GM12892 (cell line): Measurements from ENCODE around the gene ZNF521.

ENCODE experiments used
- DNase-seq: peaks from one replicate; pipeline ENCODE4 v3.0.0; 2011; ENCODE audit not compliant: insufficient read length
- FAIRE-seq: peaks from 2 replicates; lab custom pipeline; 2011; peaks lifted over from hg19 to GRCh38; lab: Jason Lieb, UNC
- POLR2A ChIP-seq: IDR thresholded peaks from 2 replicates; pipeline ENCODE4 v1.6.1; 2011; ENCODE audit warnings: low read depth, low read length, control low read depth
- POLR2AphosphoS5 ChIP-seq: IDR thresholded peaks from 2 replicates; pipeline ENCODE4 v1.6.1; 2011; ENCODE audit warnings: low read depth, low read length, control low read depth
- TAF1 ChIP-seq: IDR thresholded peaks from 2 replicates; pipeline ENCODE4 v1.6.1; 2011; ENCODE audit warnings: low read depth, mild to moderate bottlenecking, control low read depth, low read length, borderline replicate concordance

Gene ZNF521

DNA sequence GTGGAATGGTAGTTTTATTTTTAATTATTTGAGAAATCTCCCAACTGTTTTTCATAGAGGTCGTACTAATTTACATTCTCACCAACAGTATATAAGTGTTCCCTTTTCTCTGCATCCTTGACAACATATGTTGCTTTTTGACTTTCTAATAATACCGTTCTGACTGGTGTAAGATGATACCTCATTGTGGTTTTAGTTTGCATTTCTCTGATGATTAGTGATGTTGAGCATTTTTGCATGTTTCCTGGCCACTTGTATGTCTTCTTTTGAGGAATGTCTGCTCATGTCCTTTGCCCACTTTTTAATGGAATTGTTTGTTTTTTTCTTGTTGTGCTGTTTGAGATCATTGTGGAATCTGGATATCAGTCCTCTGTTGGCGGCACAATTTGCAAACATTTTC, 242.5 kb downstream of the ZNF521 start:
- TF ChIP-seq POLR2A (no peak), POLR2AphosphoS5 (no peak), TAF1 (no peak)
- FAIRE-seq (no peak), DNase-seq (no peak)

DNA sequence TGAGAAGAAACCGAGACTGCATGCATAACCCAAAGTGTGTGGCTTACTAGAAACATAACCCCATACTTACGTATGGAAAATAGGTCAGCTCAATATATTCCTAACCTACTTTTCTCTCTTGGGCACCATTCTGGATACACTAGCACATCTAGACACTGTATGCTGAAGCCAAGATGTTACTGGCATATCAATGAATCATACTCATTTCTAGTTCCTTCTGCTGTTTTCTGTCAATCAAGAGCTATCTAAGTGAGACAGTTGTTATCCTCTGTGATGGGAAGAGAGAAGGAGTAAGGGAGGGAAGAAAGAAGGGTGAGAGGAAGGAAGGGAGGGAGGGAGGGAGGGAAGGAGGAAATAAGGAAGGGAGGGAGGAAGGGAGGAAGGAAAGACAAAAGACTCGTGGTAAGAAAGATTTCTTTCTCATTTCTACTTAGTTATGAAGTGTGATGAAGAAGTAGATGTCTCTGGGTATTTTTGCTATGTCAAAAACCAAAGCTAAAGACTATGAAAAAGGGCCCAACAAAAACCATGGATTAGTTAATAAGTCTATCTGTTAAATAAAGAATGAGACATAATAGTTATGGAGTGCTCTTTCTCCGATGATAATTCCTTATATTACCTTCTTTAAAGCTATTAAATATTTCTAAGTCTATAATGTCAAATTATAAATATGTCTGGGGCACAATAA, 248.4 kb downstream of the ZNF521 start:
- no peak for TF ChIP-seq POLR2A
- no peak for TF ChIP-seq POLR2AphosphoS5
- TF ChIP-seq TAF1: no peak
- DNase-seq: no peak
- FAIRE-seq: no peak

- no peak for DNase-seq
- TF ChIP-seq POLR2A (no peak), TAF1 (no peak), POLR2AphosphoS5 (no peak)
- no peak for FAIRE-seq
Measured at GRCh38 chr18:25102662-25103061, 249.3 kb downstream of the ZNF521 start.

- TF ChIP-seq TAF1: no peak
- TF ChIP-seq POLR2AphosphoS5: no peak
- no peak for TF ChIP-seq POLR2A
- DNase-seq: no peak
- no peak for FAIRE-seq
Measured at GRCh38 chr18:25100418-25100817, 251.5 kb downstream of the ZNF521 start.

- DNase-seq (no peak), FAIRE-seq (no peak)
- no peak for TF ChIP-seq TAF1
- TF ChIP-seq POLR2AphosphoS5: no peak
- no peak for TF ChIP-seq POLR2A
Measured at GRCh38 chr18:25099895-25100294, 252.1 kb downstream of the ZNF521 start.

DNA sequence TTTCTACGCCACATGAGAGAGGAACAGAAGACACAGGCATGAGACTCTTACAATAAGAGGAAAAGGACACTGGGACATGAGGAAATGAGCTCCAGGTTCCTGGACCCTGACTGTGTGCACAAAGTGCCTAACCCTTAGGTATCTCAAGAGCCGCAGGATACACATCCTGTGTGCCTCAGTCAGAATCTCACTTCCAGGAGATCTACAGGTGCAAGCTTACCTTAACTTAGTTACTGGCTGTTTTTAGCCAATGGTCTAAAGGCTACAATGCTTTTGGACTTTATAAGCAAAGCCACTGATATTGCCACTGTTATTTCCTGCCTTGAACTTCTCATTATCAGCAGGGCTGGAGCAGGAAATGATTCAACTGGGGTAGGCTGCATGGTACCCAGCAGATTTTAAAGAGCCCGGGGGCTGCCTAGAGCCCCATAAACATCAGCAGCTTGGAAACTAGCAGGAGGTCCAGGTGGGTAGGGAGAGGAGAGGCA, 254.4 kb downstream of the ZNF521 start:
- DNase-seq (no peak), FAIRE-seq (no peak)
- no peak for TF ChIP-seq TAF1
- TF ChIP-seq POLR2AphosphoS5: no peak
- no peak for TF ChIP-seq POLR2A

DNA sequence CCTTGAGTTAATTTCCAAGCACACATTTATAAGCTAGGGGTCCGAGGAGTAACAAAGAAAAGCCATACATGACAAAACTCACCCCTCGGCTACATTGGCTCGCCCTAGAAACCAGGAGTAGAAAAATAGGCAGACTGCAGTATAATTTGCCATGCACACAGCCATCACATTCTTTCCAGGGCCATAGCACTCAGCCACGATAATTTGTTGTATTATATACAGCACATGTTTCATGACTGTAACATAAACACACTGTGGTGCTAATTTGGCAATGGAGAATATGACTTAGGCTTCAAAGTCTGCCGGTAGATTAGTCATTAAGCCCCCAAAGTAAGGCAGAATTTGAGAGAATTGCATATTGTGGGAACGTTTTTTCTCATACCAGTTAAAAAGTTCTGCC, 254.9 kb downstream of the ZNF521 start:
- no peak for DNase-seq
- no peak for FAIRE-seq
- TF ChIP-seq POLR2A (no peak), POLR2AphosphoS5 (no peak), TAF1 (no peak)

DNA sequence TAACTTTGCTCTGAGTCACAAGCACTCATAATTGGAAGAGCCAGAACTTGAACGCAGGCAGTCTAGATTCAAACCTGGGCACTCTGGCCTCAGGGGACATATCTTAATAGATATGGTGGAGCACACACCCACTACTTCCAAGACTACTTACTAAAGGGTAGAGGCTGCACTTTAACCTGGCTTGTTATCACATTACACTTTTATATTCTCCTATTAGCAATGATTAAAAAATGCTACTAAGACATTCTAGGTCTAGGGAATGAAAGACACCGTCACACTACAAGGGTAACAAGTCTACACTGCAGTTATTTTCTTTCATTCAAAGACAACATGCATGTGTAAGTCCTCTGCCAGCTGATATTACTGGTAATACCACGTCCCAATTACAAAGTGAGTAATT, 258.8 kb downstream of the ZNF521 start:
- no peak for TF ChIP-seq POLR2A
- no peak for TF ChIP-seq TAF1
- no peak for TF ChIP-seq POLR2AphosphoS5
- DNase-seq (no peak), FAIRE-seq (no peak)

- no peak for DNase-seq
- no peak for TF ChIP-seq TAF1
- no peak for FAIRE-seq
Measured at GRCh38 chr18:25089470-25089869, 262.5 kb downstream of the ZNF521 start.

- FAIRE-seq (no peak), DNase-seq (no peak)
- TF ChIP-seq POLR2AphosphoS5 (no peak), TAF1 (no peak), POLR2A (no peak)
Measured at GRCh38 chr18:25086876-25087275, 265.1 kb downstream of the ZNF521 start.

GRCh38 chr18:25081001-25081400, 271.0 kb downstream of the ZNF521 start:
- TF ChIP-seq POLR2AphosphoS5: no peak
- TF ChIP-seq POLR2A: no peak
- no peak for TF ChIP-seq TAF1
- no peak for FAIRE-seq

GRCh38 chr18:25080211-25080610, 271.8 kb downstream of the ZNF521 start:
- FAIRE-seq (no peak), DNase-seq (no peak)
- no peak for TF ChIP-seq POLR2AphosphoS5
- no peak for TF ChIP-seq POLR2A
- TF ChIP-seq TAF1: no peak

More at GRCh38 chr18:25081001-25081400, 271.0 kb downstream of the ZNF521 start:
- no peak for DNase-seq

GRCh38 chr18:25077944-25078723, 273.8 kb downstream of the ZNF521 start:
- TF ChIP-seq POLR2AphosphoS5: no peak
- TF ChIP-seq TAF1: no peak
- TF ChIP-seq POLR2A: no peak
- FAIRE-seq: no peak
- no peak for DNase-seq
